GM12892 (cell line): Measurements from ENCODE around the gene FASTKD3.

Source experiments
- POLR2AphosphoS5 ChIP-seq: IDR thresholded peaks from 2 replicates; pipeline ENCODE4 v1.6.1; 2011; ENCODE audit warnings: low read depth, low read length, control low read depth
- TAF1 ChIP-seq: IDR thresholded peaks from 2 replicates; pipeline ENCODE4 v1.6.1; 2011; ENCODE audit warnings: low read depth, mild to moderate bottlenecking, control low read depth, low read length, borderline replicate concordance

DNA sequence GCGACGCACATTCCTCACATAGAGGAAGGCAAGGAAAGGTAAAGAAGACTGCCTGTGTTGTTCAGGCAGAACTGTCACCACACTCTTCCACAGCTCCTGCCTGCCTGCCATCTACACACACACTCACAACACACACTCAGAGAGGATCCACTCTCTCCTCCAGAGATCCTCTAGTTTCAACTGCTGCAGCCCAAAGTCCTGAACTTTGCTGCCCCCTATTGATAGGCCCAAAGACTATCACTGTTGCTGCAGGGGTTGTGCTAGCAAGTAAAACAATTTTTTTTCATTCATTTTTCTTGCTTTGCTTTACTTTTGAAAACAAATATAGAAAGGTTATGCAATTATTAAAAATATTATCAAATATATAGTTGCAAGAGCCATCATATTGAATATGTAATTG, 12.0 kb downstream of the FASTKD3 start:
- TF ChIP-seq TAF1 (no peak), POLR2AphosphoS5 (no peak)
